BJ (cell line): ENCODE results near the gene RPS17. TPM values are rescaled to one million over a fixed set of nuclear protein-coding genes. Genes with fewer than 3 reads are reported as not detected.

Experiments
- CTCF ChIA-PET: fragments of 350-600 bp; formaldehyde crosslinking; extraction: SDS; loops from one replicate; lab custom pipeline; 2021; ENCODE audit warnings: antibody characterized with exemption, inconsistent platforms; lab: Yijun Ruan, JAX
- POLR2A ChIA-PET: fragments of 300-600 bp; sonication (Branson Sonifier 250); formaldehyde crosslinking; extraction: SDS; loops from one replicate; lab custom pipeline; 2021; ENCODE audit warnings: antibody characterized with exemption; lab: Charles Lee
- DNase-seq: peaks from one replicate; pipeline ENCODE4 v3.0.0-alpha.2; 2011; ENCODE audit warnings: low read depth
- H3K27me3 ChIP-seq: 2 replicates; pipeline ENCODE4 v1.6.0; 2011; ENCODE audit warnings: low read length; ENCODE audit not compliant: control insufficient read depth, insufficient read depth
- H3K36me3 ChIP-seq: 2 replicates; pipeline ENCODE4 v1.5.1; 2011; ENCODE audit warnings: low read length; ENCODE audit not compliant: control insufficient read depth, insufficient read depth
- H3K4me3 ChIP-seq: 2 replicates; pipeline ENCODE4 v1.5.1; 2011; ENCODE audit warnings: low read depth, mild to moderate bottlenecking, control low read depth, low read length
- CTCF ChIP-seq: IDR thresholded peaks from 2 replicates; pipeline ENCODE4 v1.5.1; 2011; ENCODE audit warnings: low read depth, mild to moderate bottlenecking, control low read depth, inconsistent platforms, low read length, moderate library complexity; ENCODE audit not compliant: insufficient read depth
- polyA minus RNA-seq: library from RNA; depleted of rRNA, polyadenylated mRNA; stranded (reverse); fragments of >200 nt; gene quantifications from 2 replicates; pipeline ENCODE4 v1.2.3, GENCODE V29; 2011; rRNA and poly(A)+ RNA removed
- polyA plus RNA-seq: library from polyadenylated mRNA; depleted of rRNA; stranded (reverse); fragments of >200 nt; gene quantifications from 2 replicates; pipeline ENCODE4 v1.2.3, GENCODE V29; 2011; rRNA removed

RPS17 gene
- polyA plus RNA-seq (3,235 and 5,021 TPM in 2 replicates), polyA minus RNA-seq (498 and 722 TPM in 2 replicates)

GRCh38 chr15:82540055-82540983 is at the start of gene RPS17:
Gene RPS17, minus strand, starts transcription at chr15:82540457. Its CDS starts 29 bp downstream, at chr15:82540428.
- CTCF ChIA-PET: interaction anchor here (0.6 to 2.4 kb wide), 12 partner anchors 9 to 520 kb away, joined by 3 to 25 read pairs (median 4); partner anchors contain the start of genes C15orf40 and WHAMM
- POLR2A ChIA-PET: interaction anchor here (0.6 to 1.4 kb wide), 4 partner anchors 9 to 530 kb away, joined by 3 to 5 read pairs (median 4); no protein-coding TSS in a partner anchor
- TF ChIP-seq CTCF: peak; percentile 98

GRCh38 chr15:82587805-82588204 is 47.5 kb upstream of the RPS17 start:
- TF ChIP-seq CTCF: no peak
- DNase-seq: no peak
- no peaks in the 10 kb centered on the region for H3K27me3 ChIP-seq
- ChIA-PET CTCF (no interaction called here), POLR2A (no interaction called here)
- no peaks in the 10 kb centered on the region for H3K36me3 ChIP-seq
- H3K4me3 ChIP-seq: no peak overlapping the region

More at GRCh38 chr15:82540055-82540983, at the start of gene RPS17:
- Histone ChIP-seq H3K4me3 (peak within 1 kb of the TSS; percentile 91), H3K36me3 (peaks cover 15% of the 10 kb centered on the region), H3K27me3 (no peaks in the 10 kb centered on the region)
- DNase-seq: peak; percentile 76

DNA sequence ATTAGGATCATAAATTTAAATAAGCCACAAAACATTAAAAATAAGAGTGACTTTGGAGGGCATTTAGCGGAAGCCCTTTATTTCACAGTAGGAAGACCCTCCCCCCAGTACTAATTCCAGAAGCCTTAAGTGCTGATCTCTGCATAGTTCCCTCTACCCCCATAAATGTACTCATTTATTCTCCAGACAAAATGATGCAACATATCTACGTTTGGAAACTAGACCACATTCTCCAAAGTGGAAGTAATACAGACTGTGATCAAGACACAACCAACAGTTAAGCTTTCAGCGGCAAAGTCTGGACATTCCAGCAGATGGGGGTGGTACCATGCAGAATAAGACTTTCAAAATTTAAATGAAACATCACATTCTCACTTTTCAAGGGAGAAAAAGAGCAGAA is 44.8 kb upstream of the RPS17 start:
- TF ChIP-seq CTCF: peak; percentile 14; the same call in 1 of the 2 replicates
- ChIA-PET POLR2A (no interaction called here), CTCF (interaction anchor here (0.7 to 1.3 kb wide), 2 partner anchors 13 to 1791 kb away, joined by 3 to 4 read pairs; no protein-coding TSS in a partner anchor)
- H3K36me3 ChIP-seq: no peaks in the 10 kb centered on the region
- H3K27me3 ChIP-seq: no peaks in the 10 kb centered on the region
- peak; percentile 16 for DNase-seq
- no peak overlapping the region for H3K4me3 ChIP-seq

DNA sequence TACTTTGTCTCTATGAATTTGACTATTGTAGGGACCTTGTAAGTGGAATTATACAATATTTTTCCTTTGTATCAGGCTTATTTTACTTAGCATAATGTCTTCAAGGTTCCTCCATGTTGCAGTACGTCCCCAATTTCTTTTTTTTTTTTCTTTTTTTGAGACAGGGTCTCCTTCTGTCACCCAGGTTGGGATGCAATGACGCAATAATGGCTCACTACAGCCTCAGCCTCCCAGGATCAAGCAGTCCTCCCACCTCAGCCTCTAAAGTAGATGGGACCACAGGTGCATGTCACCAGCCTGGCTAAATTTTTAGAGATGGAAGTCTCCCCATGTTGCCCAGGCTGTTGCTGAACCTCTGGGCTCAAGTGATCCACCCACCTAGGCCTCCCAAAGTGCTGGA is 40.5 kb upstream of the RPS17 start:
- ChIA-PET CTCF (no interaction called here), POLR2A (no interaction called here)
- H3K27me3 ChIP-seq: no peaks in the 10 kb centered on the region
- TF ChIP-seq CTCF: no peak
- H3K36me3 ChIP-seq: no peaks in the 10 kb centered on the region
- DNase-seq: no peak
- H3K4me3 ChIP-seq: no peak overlapping the region

DNA sequence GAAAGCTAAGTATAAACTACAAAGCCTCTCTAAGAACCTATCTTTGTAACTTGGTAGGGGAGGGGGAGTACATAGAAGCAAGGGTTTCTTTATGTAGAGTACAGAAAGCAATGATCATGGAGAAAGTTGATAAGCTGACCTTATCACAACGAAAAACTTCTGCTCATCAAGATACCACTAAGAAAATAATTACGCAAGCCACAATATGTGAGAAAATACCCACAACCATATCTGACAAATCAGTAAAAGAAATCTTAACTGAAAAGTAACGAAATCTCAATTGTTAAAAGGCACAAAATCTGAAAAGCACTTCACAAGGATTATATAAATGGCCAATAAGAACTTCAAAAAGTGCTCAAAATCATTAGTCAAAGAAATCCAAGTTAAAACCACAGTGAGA is 35.1 kb upstream of the RPS17 start:
- DNase-seq: no peak
- TF ChIP-seq CTCF: no peak
- H3K36me3 ChIP-seq: no peaks in the 10 kb centered on the region
- H3K4me3 ChIP-seq: no peak overlapping the region
- ChIA-PET CTCF (no interaction called here), POLR2A (no interaction called here)
- H3K27me3 ChIP-seq: no peaks in the 10 kb centered on the region
